Coronary artery (tissue), 2 donors: ENCODE results near the gene CYB561D2.

Source experiments
- DNase-seq: peaks from one replicate; pipeline ENCODE4 v3.0.0-alpha.2; 2017; ENCODE audit warnings: low spot score
- H3K27ac ChIP-seq, 2 donors: fragments of 200-600 bp; sonication (generic); one replicate each; pipeline ENCODE4 v1.5.1; 2016 to 2019
- H3K4me3 ChIP-seq: fragments of 200-600 bp; sonication (generic); 2 replicates; pipeline ENCODE4 v1.5.1; 2016; ENCODE audit warnings: mild to moderate bottlenecking, moderate library complexity
- CTCF ChIP-seq: fragments of 200-600 bp; sonication (generic); IDR thresholded peaks from one replicate; pipeline ENCODE4 v1.5.1; 2019; ENCODE audit warnings: antibody characterized with exemption

CYB561D2 gene

DNA sequence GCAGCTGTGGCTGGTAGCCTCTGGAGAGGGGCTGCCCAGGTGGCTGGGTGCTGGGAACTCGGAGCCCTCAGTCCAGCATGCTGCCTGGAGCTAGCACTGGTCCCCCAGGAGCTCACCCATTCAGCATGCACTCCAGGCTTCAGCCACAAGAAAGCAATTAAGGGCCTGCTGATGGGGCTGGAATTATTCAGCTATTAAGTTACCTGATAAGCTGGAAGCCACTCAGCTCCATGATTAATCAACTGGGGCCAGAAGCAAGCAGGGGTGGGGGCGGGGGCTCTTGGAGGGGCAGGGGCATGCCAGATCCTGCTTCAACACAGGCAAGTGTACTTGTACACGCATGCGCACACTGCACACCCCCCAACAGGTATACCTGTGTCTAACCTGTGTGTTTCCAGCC, 30.7 kb downstream of the CYB561D2 start:
- H3K27ac ChIP-seq: no peak overlapping the region
- TF ChIP-seq CTCF: no peak
- no peak overlapping the region for H3K4me3 ChIP-seq
- DNase-seq: no peak

DNA sequence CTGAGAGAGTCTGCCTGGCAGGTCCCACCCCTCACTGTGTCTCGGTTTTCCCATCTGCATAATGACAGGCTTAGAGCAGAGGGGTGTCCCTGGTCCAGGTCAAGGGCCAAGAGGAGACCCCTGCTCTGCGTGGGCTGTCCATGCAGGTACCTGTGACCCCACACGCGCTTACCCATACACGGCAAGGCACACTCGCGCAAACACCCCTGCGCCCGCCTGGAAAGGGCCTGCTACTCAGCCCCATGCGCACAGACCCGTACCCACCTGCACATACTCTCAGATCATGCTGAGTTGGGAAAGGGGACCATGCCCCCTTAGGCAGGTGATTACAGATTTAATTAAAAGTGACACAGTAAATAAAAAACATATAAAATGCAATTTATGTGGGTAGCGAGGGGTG, 32.1 kb downstream of the CYB561D2 start:
- DNase-seq: no peak
- Histone ChIP-seq H3K27ac (no peak overlapping the region), H3K4me3 (no peak overlapping the region)
- TF ChIP-seq CTCF: no peak

- Histone ChIP-seq H3K27ac (no peak overlapping the region), H3K4me3 (no peak overlapping the region)
- TF ChIP-seq CTCF: no peak
- DNase-seq: no peak
These were observed 33.1 kb downstream of the CYB561D2 start for GRCh38 chr3:50383750-50384149.

DNA sequence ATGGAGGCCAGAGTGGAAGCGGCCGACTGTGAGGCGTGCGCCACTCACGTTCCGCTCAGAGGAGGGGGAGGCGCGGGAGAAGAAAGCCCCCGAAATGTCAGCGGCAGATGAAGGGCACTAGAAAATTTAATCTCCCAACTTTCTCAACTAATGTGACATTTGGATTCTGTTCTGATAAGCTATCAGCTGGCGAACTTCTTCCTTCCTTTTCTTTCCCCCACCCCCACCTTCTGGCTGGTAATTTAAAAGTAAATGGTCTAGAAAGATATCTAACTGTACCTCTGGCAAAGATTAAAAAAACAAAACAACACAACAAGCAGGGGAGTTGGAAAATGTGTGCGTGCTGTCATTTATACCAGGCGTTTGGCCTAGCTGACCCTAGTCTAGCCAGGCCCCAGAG, 35.1 kb downstream of the CYB561D2 start:
- Histone ChIP-seq H3K4me3 (no peak overlapping the region), H3K27ac (no peak overlapping the region)
- DNase-seq: no peak
- no peak for TF ChIP-seq CTCF

GRCh38 chr3:50388016-50388719, 37.5 kb downstream of the CYB561D2 start:
- no peak for DNase-seq
- TF ChIP-seq CTCF: no peak

GRCh38 chr3:50388720-50389413, 38.2 kb downstream of the CYB561D2 start:
- DNase-seq: no peak
- Histone ChIP-seq H3K27ac (no peak overlapping the region), H3K4me3 (no peak overlapping the region)
- no peak for TF ChIP-seq CTCF

More at GRCh38 chr3:50388016-50388719, 37.5 kb downstream of the CYB561D2 start:
- Histone ChIP-seq H3K4me3 (no peak overlapping the region), H3K27ac (no peak overlapping the region)

DNA sequence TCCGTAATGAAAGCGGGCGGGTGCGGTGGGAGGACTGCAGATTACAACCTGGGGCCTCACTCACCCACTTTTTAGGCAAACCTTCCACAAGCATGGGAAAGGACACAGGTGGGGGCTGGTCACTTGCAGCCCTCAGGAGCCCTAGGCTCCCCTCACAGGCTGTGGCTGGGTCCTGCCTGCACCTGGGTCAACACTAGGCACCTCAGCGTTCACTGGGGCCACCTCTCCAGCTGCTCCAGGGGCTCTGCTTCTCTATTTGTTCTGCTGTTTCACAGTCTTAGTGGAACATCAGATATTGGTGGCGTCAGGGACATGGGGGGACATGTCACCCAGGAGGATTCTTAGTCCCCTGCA, 38.7 kb downstream of the CYB561D2 start:
- Histone ChIP-seq H3K4me3 (no peak overlapping the region), H3K27ac (no peak overlapping the region)
- TF ChIP-seq CTCF: no peak
- no peak for DNase-seq
